AG04450 (cell line): ENCODE results near the gene PCIF1. TPM values are rescaled to one million over a fixed set of nuclear protein-coding genes. Genes with fewer than 3 reads are reported as not detected.

Experiments
- CTCF ChIA-PET: fragments of 300-600, 350-600 bp; formaldehyde crosslinking; extraction: SDS; loops from one replicate; lab custom pipeline; 2022; ENCODE audit warnings: antibody characterized with exemption, inconsistent platforms; lab: Charles Lee
- POLR2A ChIA-PET: fragments of 350-600 bp; formaldehyde crosslinking; extraction: SDS; loops from one replicate; lab custom pipeline; 2021; ENCODE audit warnings: antibody characterized with exemption, inconsistent platforms; lab: Yijun Ruan, JAX
- DNase-seq: peaks from one replicate; pipeline ENCODE4 v3.0.0-alpha.2; 2011; ENCODE audit warnings: low read depth, low spot score
- H3K27ac ChIP-seq: one replicate; pipeline ENCODE4 v1.5.1; 2012; ENCODE audit warnings: low read depth, low read length, control low read depth
- H3K27me3 ChIP-seq: one replicate; pipeline ENCODE4 v1.6.0; 2012; ENCODE audit warnings: low read length; ENCODE audit not compliant: control insufficient read depth, insufficient read depth
- H3K4me3 ChIP-seq: 2 replicates; pipeline ENCODE4 v1.5.1; 2011; ENCODE audit warnings: mild to moderate bottlenecking, low read depth, low read length, control low read depth
- H3K9me3 ChIP-seq: 2 replicates; pipeline ENCODE4 v1.5.1; 2012; ENCODE audit warnings: low read length; ENCODE audit not compliant: control insufficient read depth, insufficient read depth
- CTCF ChIP-seq: IDR thresholded peaks from 2 replicates; pipeline ENCODE4 v1.5.1; 2011; ENCODE audit warnings: low read depth, low read length, control low read depth, inconsistent platforms
- polyA plus RNA-seq: library from polyadenylated mRNA; depleted of rRNA; stranded (reverse); fragments of >200 nt; gene quantifications from 2 replicates; pipeline ENCODE4 v1.2.3, GENCODE V29; 2011

The PCIF1 gene
- polyA plus RNA-seq, 1 experiment: 11.5 TPM

- no peak for DNase-seq
- ChIA-PET POLR2A (interaction anchor here (1.2 to 2.9 kb wide), 4 partner anchors 14 to 30 kb away, joined by 3 to 20 read pairs (median 8); partner anchors contain the start of genes CTSA, NEURL2 and PCIF1), CTCF (interaction anchor here (1.2 to 1.5 kb wide), 2 partner anchors 15 to 81 kb away, joined by 3 to 6 read pairs; no protein-coding TSS in a partner anchor)
- Histone ChIP-seq H3K9me3 (no peaks in the 10 kb centered on the region; the same call in 1 of the 2 replicates), H3K27ac (peak overlapping the region; percentile 65), H3K27me3 (no peaks in the 10 kb centered on the region), H3K4me3 (no peak overlapping the region)
- no peak for TF ChIP-seq CTCF
Observed at GRCh38 chr20:45904583-45905504, 29.6 kb upstream of the PCIF1 start.

- ChIA-PET CTCF (interaction anchor here (1.2 to 1.5 kb wide), 2 partner anchors 16 to 82 kb away, joined by 3 to 6 read pairs; no protein-coding TSS in a partner anchor), POLR2A (interaction anchor here (1.2 to 2.9 kb wide), 4 partner anchors 13 to 29 kb away, joined by 3 to 20 read pairs (median 8); partner anchors contain the start of genes CTSA, NEURL2 and PCIF1)
- Histone ChIP-seq H3K9me3 (no peaks in the 10 kb centered on the region; the same call in 1 of the 2 replicates), H3K27me3 (no peaks in the 10 kb centered on the region), H3K27ac (peak overlapping the region; percentile 65), H3K4me3 (no peak overlapping the region)
- no peak for TF ChIP-seq CTCF
- DNase-seq: no peak
Observed at GRCh38 chr20:45905505-45906079, 28.9 kb upstream of the PCIF1 start.

- no peak for TF ChIP-seq CTCF
- DNase-seq: no peak
- no peak overlapping the region for H3K27ac ChIP-seq
- H3K9me3 ChIP-seq: no peaks in the 10 kb centered on the region; the same call in 1 of the 2 replicates
- ChIA-PET POLR2A (interaction anchor here (2.9 kb wide), 1 partner anchor 27 kb away, joined by 20 read pairs; the partner anchor contains the start of gene PCIF1), CTCF (interaction anchor here (1.4 kb wide), 1 partner anchor 18 kb away, joined by 3 read pairs; no protein-coding TSS in a partner anchor)
- no peak overlapping the region for H3K4me3 ChIP-seq
- no peaks in the 10 kb centered on the region for H3K27me3 ChIP-seq
Observed at GRCh38 chr20:45907219-45907948, 27.1 kb upstream of the PCIF1 start.

- no peak for TF ChIP-seq CTCF
- no peak for DNase-seq
- Histone ChIP-seq H3K27ac (no peak overlapping the region), H3K9me3 (no peaks in the 10 kb centered on the region; the same call in 1 of the 2 replicates), H3K4me3 (no peak overlapping the region), H3K27me3 (no peaks in the 10 kb centered on the region)
- CTCF ChIA-PET: interaction anchor here (1.4 kb wide), 1 partner anchor 18 kb away, joined by 3 read pairs; no protein-coding TSS in a partner anchor
- POLR2A ChIA-PET: no interaction called here
Observed at GRCh38 chr20:45908084-45908483, 26.4 kb upstream of the PCIF1 start.
